Ovary (tissue), 9 donors: ENCODE data around the gene GSG1L2. TPM values are rescaled to one million over a fixed set of nuclear protein-coding genes. Genes with fewer than 3 reads are reported as not detected.

Experiments used
- DNase-seq, 5 donors: peaks; one replicate each; pipeline ENCODE4 v3.0.0-alpha.2; 2019 to 2020
- H3K27ac ChIP-seq, 2 donors: fragments of 200-600 bp; one replicate each; pipeline versions ENCODE4 v1.5.1 to v1.8.0; 2019 to 2022
- H3K27me3 ChIP-seq: fragments of 200-600 bp; one replicate; pipeline ENCODE4 v1.8.0; 2022
- H3K36me3 ChIP-seq: fragments of 200-600 bp; sonication (generic); one replicate; pipeline ENCODE4 v1.5.1; 2019
- H3K4me1 ChIP-seq: one replicate; pipeline ENCODE4 v1.8.1; 2013; ENCODE audit warnings: mild to moderate bottlenecking, moderate library complexity; ENCODE audit not compliant: insufficient read depth
- H3K4me3 ChIP-seq: fragments of 200-600 bp; sonication (generic); one replicate; pipeline ENCODE4 v1.5.1; 2017
- H3K9me3 ChIP-seq, 2 donors: fragments of 200-600 bp in 1 of 2; sonication (generic) in 1 of 2; one replicate each; pipeline versions ENCODE4 v1.5.1 to v1.8.1; 2013 to 2019; ENCODE audit warnings: mild to moderate bottlenecking in 1 of 2, moderate library complexity in 1 of 2
- EP300 ChIP-seq: sonication (generic); formaldehyde crosslinking; IDR thresholded peaks from one replicate; pipeline ENCODE4 v1.6.1; 2017; ENCODE audit warnings: antibody characterized with exemption
- POLR2A ChIP-seq: fragments of 450-650 bp; IDR thresholded peaks from one replicate; pipeline ENCODE4 v1.6.1; 2017; ENCODE audit warnings: antibody characterized with exemption, mild to moderate bottlenecking, moderate library complexity
- WGBS, 3 donors: extraction: QIAGEN DNeasy Blood & Tissue Kit in 1 of 3; methylation state at CpG; one replicate each; pipeline versions ENCODE4 v1.1.5 to v1.1.7; 2013 to 2017; 5-methylcytosine and 5-hydroxymethylcytosine counted together
- intact Hi-C, 4 donors: fragments of 100-400 bp; cut with DNase I; formaldehyde crosslinking; loops; one replicate each; pipeline versions ENCODE4 v1.11.0 to v1.15.1; 2022 to 2023
- polyA plus RNA-seq, 2 donors: library from polyadenylated mRNA; stranded (reverse); fragments of 200-250 nt in 1 of 2; fragments of 350-450 nt in 1 of 2; fragmentation: Illumina TruSeq in 1 of 2; extraction: RNeasy Lipid Tissue Mini Kit (QIAGEN cat#74804) in 1 of 2; gene quantifications; one replicate each; pipeline ENCODE4 v1.2.3, GENCODE V29; 2013 to 2014
- total RNA-seq, 7 donors: library from RNA; depleted of rRNA in 2 of 7; stranded (reverse); fragments of >200 nt in 2 of 7; fragmentation: NEBNext Ultra II Directional in 3 of 7; extraction: Animal tissue kit (Norgen Biotek cat#: 25700) in 3 of 7; gene quantifications; one replicate each; pipeline versions ENCODE4 v1.1.0 to v1.2.4, GENCODE V29; 2016 to 2023
- TF ChIP-seq, protein P1 (sequence below), 3 donors: fragments of 450-650 bp in 2 of 3; fragments of 200-600 bp in 1 of 3; IDR thresholded peaks; one replicate each; pipeline versions ENCODE4 v1.5.1 to v1.8.0; 2016 to 2022; ENCODE audit warnings: antibody characterized with exemption in 3 of 3, mild to moderate bottlenecking in 1 of 3
- donor health status: DM: no; HTN: no; CAD: no; lungs with moderate emphysema.
- donor health status: DM: no; HTN: no; CAD: no.
- donor health status: Bipolar disorder and iron deficiency.
- donor health status: DM: yes; HTN: yes; CAD: no.
- donor health status: DM: no; HTN: no; CAD: no.
- donor health status: DM: yes; HTN: yes; CAD: no.

GSG1L2 gene
- total and polyA plus RNA-seq, 9 donors, result not detected

DNA sequence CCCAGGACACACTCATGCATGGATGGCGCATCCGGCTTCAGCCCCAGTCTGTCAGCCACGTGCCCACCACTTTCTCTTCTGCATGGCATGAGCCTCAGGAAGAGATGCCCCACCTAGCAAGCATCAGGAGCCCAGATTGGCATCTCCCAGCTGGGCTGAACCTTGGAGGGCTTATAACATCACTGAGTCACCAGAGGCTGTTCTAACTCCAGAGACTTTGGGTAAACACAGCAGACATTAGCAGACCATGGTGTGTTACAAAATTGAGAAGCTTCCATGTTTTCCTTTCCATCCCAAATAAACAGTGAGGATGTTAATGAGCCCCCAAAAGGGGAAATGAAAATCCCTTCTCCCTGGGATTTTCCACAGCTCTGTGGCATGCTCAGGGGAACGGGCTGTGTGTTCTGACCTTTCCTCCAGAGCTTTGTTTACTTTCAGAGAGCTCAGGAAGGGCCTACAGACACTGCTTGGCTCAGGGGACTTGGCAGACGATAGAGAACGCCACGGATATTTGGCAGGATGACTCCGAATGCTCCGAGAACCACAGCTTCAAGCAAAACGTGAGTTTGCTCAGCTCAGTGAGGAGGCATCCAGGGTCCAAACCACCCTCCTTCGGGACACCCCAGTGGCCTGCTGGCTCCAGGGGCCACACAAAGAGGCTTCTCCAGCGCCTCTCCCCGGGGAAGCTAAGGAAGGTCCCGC, 20.3 kb upstream of the GSG1L2 start:
- peak; percentile 73 to 81 (median 78) for DNase-seq
- WGBS, 3 donors, result 22 to 28% (median 25%) methylated on average over 14 of the region's 14 CpGs
- Histone ChIP-seq H3K9me3 (no peaks in the 10 kb centered on the region), H3K36me3 (no peaks in the 10 kb centered on the region), H3K4me1 (peaks cover 17% of the 10 kb centered on the region), H3K27me3 (no peaks in the 10 kb centered on the region), H3K4me3 (no peak overlapping the region), H3K27ac (peak overlapping the region; percentile 51 to 63)
- TF ChIP-seq, protein P1, sequence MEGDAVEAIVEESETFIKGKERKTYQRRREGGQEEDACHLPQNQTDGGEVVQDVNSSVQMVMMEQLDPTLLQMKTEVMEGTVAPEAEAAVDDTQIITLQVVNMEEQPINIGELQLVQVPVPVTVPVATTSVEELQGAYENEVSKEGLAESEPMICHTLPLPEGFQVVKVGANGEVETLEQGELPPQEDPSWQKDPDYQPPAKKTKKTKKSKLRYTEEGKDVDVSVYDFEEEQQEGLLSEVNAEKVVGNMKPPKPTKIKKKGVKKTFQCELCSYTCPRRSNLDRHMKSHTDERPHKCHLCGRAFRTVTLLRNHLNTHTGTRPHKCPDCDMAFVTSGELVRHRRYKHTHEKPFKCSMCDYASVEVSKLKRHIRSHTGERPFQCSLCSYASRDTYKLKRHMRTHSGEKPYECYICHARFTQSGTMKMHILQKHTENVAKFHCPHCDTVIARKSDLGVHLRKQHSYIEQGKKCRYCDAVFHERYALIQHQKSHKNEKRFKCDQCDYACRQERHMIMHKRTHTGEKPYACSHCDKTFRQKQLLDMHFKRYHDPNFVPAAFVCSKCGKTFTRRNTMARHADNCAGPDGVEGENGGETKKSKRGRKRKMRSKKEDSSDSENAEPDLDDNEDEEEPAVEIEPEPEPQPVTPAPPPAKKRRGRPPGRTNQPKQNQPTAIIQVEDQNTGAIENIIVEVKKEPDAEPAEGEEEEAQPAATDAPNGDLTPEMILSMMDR (IDR thresholded peaks at IDR 0.05), result no peak
- TF ChIP-seq POLR2A (no peak), EP300 (no peak)
- intact Hi-C loops, result no loop called here

DNA sequence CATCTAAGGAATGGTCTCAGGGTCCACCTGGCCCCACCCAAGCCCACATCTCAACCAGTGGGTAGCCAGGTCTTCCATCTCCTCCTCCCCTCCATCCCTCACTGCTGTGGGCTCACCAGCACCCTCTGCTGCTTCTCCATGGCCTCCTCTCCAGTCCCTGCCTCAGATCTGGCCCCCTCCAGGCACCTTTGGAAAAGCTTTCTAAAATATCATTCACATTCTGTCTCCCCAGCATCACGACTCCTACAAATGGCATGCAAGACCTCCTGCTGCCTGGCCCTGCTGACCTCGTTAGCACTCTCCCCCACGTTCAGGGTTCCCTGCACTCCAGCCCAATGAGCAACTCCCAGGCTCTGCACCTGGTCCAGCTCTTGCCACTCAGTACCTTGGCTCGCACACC, 17.6 kb upstream of the GSG1L2 start:
- Histone ChIP-seq H3K27ac (no peak overlapping the region), H3K4me1 (peaks cover 17% of the 10 kb centered on the region), H3K9me3 (no peaks in the 10 kb centered on the region), H3K4me3 (no peak overlapping the region), H3K36me3 (no peaks in the 10 kb centered on the region), H3K27me3 (no peaks in the 10 kb centered on the region)
- intact Hi-C loops, result no loop called here
- DNase-seq, result no peak
- WGBS, 3 donors, result 60 to 66% (median 62%) methylated on average over 4 of the region's 4 CpGs
- TF ChIP-seq POLR2A, result no peak
- TF ChIP-seq EP300, result no peak
- TF ChIP-seq, protein P1 (IDR thresholded peaks at IDR 0.05), result no peak

- Histone ChIP-seq H3K27me3 (no peaks in the 10 kb centered on the region), H3K9me3 (no peaks in the 10 kb centered on the region), H3K27ac (no peak overlapping the region), H3K4me1 (peaks cover 17% of the 10 kb centered on the region), H3K4me3 (no peak overlapping the region), H3K36me3 (no peaks in the 10 kb centered on the region)
- no peak for TF ChIP-seq EP300
- TF ChIP-seq, protein P1 (IDR thresholded peaks at IDR 0.05), result no peak
- TF ChIP-seq POLR2A, result no peak
- intact Hi-C loops, result no loop called here
- WGBS, 3 donors, result 6 to 14% (median 7%) methylated on average over 11 of the region's 11 CpGs
- DNase-seq, result peak; percentile 46 to 84 (median 63)
These were observed 15.9 kb upstream of the GSG1L2 start for GRCh38 chr17:9837551-9838471.

- Histone ChIP-seq H3K4me1 (peaks cover 7% of the 10 kb centered on the region), H3K27me3 (no peaks in the 10 kb centered on the region), H3K9me3 (no peaks in the 10 kb centered on the region), H3K4me3 (no peak overlapping the region), H3K36me3 (no peaks in the 10 kb centered on the region), H3K27ac (no peak overlapping the region)
- 91 to 96% (median 94%) methylated on average over 4 of the region's 4 CpGs for WGBS, 3 donors
- DNase-seq, result no peak
- TF ChIP-seq, protein P1 (IDR thresholded peaks at IDR 0.05), result no peak
- no peak for TF ChIP-seq EP300
- TF ChIP-seq POLR2A, result no peak
- intact Hi-C loops, result no loop called here
These were observed 12.0 kb upstream of the GSG1L2 start for GRCh38 chr17:9833922-9834321.
